ENCODE results near the gene ERGIC3.

Gene ERGIC3

DNA sequence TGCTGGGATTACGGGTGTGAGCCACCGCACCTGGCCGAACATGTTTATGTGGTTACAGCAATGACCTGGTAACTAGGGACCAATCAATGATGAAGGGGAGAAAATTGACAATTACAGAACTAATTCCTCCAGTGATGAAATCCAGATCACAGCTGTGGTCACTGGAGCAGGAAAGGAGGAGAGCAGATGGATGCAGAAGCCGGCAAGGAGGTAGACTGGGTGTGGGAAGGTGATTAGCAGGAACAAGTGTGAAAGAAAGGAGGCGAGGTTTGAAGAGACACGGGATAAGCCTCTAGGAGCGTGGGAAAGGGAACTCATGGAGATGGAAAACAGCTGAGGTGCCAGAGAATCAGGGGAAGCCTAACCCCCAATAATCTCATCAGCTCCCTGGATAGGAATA, 56.6 kb downstream of the ERGIC3 start:
- DNase-seq (ENCODE audit: low read depth) = no peak

DNA sequence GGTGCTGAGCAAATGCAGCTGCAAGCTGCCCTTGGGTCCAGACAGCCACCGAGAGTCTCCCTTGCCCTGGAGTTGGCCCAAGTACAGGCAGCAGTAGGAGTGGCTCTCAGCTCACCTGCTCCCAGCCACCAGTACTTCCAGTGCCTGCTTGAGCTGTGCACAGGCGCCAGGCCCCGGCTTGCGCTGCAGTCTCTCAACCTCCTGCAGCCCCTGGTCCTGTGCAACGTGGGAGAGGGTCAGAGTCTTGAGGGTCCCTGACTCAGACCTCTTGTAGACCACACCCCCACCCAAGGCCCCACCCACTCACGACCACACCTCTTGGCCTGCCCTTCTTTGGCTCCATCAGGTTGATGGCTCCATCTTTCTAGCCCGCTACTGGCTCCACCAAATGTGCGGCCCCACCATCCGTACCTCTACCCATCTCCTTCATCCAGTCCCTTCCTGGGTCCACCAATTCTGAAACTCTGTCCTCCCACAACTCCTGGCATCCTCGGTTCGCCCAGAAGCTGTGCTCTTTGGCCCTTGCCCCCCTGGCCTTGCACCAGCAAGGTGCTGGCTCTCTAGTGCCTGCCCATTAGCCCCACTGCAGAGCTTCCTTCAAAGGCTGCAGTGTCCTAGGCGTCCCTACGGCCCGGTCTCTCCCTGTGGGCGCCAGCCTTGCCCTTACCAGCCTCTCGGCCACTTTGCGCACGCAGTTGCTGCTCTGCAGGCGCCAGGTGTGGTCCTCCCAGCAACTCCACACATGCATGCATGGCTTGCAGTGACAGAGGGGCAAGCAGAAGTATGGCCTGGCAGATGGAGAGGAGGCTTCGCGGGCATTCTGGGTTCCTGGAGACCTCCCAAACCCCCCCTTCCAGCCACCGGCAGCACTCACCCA, 57.3 kb downstream of the ERGIC3 start:
- DNase-seq (ENCODE audit: low read depth) = no peak

DNA sequence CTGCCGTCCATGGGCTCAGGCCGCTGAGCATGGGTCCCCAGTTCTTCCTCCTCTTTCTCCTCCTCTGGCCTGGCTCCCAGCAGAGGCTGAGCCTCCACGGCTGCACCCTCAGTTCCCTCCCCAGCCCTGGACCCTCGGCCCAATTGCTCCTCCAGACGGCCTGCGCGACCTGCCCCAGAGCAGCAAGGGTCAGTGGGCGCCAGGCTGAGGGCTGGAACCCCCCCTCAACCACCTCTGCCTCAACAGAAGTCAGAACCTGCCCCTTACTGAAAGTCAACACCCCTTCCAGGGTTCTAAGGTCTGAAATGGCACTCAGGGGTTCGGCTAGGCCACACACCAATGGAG, 57.9 kb downstream of the ERGIC3 start:
- DNase-seq (ENCODE audit: low read depth) = no peak

DNA sequence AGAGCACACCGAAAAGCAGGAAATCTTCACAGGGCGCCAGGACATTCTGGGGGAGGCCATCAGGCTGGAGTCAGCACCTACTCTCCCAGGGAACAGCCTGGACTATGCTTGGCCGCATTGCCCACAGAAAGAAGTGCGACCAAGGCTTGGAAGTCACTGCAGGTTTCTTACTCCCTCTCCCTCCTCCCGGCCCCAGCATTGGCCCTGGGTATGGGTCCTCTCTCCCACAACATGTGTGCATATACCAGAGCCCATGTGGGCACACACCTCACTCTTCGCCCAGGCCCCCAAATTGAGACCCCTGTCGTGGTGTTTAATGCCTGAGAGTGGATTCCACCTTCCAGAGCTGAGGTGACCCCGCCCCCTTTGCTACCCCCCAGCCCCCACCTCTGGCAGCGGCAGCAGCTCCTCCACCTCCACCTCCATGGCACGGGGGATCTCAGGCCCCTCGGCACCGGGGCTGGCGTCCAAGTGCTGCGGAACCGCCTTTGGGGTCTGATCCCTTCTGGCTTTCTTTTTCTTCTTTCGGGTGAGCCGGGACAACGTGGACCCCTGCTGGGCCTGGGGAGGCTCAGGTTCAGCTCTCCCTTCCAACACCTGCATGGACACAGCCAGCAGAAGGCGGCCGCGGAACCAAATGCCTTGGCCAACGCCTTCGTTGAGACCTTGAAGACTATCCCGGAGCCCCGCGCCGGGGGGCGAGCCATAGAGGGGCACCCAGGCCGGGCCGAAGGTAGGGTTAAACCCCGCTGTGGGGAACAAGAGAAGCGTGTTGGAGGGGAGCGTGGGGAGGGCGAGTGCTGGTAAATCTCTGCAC, 58.5 kb downstream of the ERGIC3 start:
- no peak for DNase-seq (ENCODE audit: low read depth)

DNA sequence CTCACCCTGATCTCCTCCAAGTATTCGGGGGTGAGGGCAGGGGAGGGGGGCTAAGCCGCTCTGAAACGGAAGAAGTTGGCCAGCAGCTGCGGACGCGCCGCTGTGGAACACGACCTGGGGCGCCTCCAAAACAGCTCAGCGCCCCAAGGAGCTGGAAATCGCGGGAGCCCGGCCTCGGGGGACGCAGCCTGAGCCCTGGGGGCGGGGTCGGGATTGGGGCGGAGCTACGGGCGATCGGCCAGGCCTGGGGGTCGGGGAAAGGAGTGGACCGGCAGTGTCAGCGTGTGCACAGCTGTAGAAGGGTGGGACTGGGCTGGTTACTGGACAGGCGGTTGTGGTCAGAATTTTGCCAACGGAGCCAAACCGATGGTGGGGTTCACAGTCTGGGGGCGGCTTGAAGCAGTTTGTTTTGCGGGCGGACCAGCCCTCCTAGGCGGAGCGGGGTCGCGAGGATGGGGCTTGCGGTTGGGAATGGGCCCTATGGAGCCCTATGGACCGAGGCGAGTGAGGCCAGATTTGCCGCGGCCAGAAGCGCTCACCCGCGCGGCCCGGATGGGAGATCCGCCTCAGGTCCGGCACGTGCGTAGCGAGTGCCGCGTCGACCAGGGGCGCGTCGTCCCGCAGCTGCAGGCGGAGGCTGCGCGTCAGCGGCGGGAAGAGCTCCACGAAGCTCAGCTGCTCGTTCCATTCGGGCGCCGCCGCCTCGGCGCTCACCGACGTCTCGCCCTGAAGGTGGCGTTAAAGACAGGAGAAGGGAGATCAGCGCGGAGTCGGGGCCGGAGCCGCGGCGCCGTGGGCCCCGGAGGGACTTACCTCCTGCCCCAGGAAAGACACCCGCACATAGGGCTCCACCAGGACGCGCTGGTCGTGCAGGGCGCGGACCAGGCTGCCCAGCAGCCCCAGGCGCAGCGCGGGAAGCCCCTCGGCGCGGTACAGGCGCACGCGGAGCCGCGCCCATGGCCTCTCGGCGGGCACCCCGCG, 59.4 kb downstream of the ERGIC3 start:
- peak; percentile 76 for DNase-seq (ENCODE audit: low read depth)

DNA sequence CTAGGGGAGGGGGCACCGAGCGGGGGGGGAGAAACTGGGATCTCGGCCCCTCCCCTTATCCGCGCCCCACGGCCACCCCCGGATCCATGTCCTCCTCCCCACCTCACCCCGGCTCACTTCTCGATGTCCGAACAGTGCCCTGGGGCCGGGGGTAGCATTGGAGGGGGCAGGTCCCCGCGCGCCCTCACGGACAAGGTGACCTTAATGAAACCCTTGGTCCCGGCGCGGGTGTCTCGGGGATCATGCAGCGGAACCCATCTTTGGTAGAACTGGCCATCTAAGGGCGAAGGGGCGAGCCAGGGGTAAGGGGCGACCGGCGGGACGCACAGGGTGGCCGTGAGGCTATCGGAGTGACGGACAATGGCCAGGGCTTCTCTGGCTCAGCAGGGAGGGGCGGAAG, 60.1 kb downstream of the ERGIC3 start:
- no peak for DNase-seq (ENCODE audit: low read depth)

DNA sequence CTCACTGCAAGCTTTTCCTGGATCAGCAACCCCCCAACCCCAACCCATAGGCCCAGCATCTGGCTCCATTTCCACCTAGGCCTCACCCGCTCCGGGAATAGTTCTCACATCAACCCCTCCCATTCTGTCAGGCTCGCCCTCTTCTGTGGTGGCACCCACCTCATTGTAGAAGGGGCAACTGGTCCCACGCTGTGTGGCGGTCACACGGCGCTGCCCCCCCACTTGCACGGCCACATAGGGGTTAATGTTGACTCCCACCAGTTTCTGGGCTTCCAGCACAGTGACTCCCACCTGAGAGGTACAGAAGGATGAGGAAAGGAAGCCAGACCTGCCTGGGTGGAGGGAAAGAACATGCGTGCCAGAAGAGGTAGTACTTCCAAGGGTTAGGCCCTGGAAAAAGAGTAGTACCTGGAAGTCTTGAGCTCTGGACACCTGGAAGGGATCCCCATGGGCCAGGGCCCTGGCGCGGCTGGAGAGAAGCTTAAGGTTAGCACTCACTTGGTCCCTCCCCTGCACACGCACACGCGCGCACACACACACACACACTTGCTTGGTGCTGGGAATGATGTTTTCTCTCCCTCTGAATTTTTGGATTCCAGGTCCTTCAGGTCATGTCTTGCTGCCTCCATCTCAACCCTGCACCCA, 61.1 kb downstream of the ERGIC3 start:
- DNase-seq (ENCODE audit: low read depth) = no peak

DNA sequence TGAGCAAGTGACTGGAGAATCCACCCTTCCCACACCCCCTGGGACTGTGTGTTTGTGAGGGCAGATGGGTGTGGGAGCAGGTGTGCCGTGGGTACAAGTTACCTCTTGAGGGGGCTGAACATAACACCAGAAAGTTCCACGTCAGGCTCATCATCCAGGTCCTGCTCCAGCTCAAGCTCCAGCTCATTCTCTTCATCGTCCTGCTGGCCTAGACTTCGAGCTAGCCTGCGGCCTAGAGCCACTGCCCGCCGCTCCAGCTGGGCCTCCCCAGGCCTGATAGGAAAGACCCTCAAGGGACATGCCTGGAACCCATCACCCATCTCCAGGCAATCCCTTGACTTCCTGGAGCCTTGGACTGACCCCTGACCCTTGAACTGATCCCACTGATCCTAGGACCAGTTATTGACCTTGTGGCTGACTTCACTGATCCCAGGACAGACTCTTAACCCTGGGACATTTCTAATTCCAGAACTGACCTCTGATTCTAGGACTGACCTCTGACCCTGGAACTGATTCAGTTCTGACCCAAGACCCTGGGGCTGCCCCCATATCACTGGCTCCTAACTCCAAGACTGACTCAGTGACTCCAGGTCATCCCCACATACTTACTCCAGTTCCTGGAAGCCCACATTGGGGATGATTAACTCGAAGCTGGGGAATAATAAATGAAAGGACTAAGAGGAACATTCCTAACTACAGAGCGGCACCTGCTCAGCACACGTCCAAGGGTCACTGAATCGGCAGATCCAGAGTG, 62.0 kb downstream of the ERGIC3 start:
- DNase-seq (ENCODE audit: low read depth) = no peak

DNA sequence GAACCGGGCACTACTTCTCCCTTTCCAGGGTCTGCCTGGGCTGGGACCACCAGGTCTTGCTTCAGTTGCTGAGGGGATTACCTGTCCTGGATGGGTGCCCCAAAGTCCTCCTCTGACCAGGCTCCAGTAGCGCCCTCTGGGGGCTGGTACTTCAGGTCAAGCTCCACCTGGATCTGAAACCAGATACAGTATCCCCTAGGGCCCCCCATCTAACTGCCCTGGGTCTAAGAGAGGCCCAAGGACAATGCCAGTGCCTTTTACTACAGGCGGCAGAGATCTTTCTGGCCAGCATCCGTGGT, 62.5 kb downstream of the ERGIC3 start:
- no peak for DNase-seq (ENCODE audit: low read depth)

DNA sequence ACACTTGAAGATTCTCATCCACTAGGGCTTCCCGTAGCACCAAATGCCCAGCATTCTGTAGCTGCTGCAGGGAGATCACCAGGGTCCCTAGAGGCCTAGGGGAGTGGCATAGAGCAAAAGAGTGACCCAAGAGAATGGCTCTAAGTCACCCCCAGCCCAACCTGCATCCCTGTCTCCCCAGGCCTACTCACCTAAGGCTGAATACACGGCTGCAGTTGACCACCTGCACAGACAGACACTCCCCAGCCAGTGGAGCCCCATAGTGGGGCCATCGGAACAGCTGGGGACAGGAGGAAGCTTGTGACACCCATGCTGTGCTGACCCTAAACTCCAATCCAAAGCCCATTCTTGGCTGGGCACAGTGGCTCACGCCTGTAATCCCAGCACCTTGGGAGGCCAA, 64.2 kb downstream of the ERGIC3 start:
- no peak for DNase-seq (ENCODE audit: low read depth)
